ENCODE results near the gene SH3GL3. TPM values are rescaled to one million over a fixed set of nuclear protein-coding genes. Genes with fewer than 3 reads are reported as not detected.

SH3GL3 gene
- total and polyA plus RNA-seq, 2 of the 8 experiments (the other 6 are each of a cell fraction or from before 2014, with no cell fraction given), result 14.1 to 19.1 TPM

DNA sequence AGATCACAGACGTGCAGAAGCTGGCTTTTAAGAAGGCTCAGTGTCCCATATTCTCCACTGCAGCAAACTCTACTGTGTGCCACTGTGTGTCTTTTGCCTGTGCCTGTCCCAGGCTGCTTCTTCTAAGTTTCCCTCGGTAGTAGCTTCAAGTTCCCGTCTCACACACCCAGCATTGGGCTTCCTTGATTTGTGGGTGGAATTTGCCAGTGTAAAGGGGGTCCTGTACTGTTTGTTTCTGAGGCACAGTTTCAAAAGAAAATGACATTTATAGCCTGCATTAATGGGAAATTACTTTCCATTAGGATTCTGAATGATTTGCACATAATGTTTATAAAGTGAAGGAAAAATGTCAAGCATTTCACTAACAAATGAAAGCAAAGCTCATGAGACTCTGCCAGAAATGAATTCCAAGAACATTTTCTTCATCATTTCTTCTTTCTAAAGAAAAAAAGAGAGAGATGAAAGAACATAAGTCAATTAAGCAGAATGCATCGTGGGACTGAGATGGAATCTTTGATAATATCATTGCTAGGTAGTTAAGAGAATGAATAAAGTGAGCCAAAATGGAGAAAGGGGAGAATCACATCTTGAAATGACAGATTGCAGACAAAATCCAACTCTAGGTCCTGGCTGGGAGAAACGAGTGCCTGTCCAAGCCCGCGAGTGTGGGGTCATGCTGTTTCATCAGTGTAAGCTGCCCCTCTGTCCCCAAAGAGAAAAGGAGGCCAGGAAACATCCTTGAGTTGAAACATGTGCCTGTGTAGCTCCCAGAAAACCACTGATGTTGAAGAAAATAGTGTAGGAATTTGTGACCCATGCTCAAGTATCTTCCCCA, 158.2 kb downstream of the SH3GL3 start:
- Histone ChIP-seq H3K27ac (ENCODE audit: low read depth, low read length) (no peak overlapping the region), H3K18ac (ENCODE audit: extremely low read depth, low read length) (no peak overlapping the region), H3K4me1 (replicated peaks in 1 of 4; ENCODE audit: control insufficient read depth in 3 of 4, insufficient read depth in 4 of 4, low read length in 3 of 4) (no peaks in the 10 kb centered on the region), H2BK120ac (replicated peaks; ENCODE audit: low read depth, low read length) (no peak overlapping the region), H4K91ac (replicated peaks; ENCODE audit: insufficient read length, low read length) (no peak overlapping the region), H2BK12ac (ENCODE audit: low read depth, low read length) (no peak overlapping the region), H3K56ac (replicated peaks; ENCODE audit: insufficient read length, low read depth, low read length) (no peak overlapping the region), H2BK5ac (ENCODE audit: low read depth, low read length) (no peak overlapping the region), H3K27me3 (replicated peaks in 1 of 4; ENCODE audit: control insufficient read depth in 3 of 4, extremely low read depth in 1 of 4, insufficient read depth in 3 of 4, low read length in 3 of 4) (no peaks in the 10 kb centered on the region), H3K4ac (replicated peaks; ENCODE audit: insufficient read length, low read depth, low read length) (no peak overlapping the region), H3K9ac (replicated peaks in 1 of 4; ENCODE audit: extremely low read depth in 1 of 4, low read depth in 3 of 4, low read length in 3 of 4) (no peak overlapping the region), H3K36me3 (ENCODE audit: control insufficient read depth in 2 of 4, insufficient read depth in 4 of 4, low read length in 3 of 4) (no peaks in the 10 kb centered on the region), H3K9me3 (ENCODE audit: insufficient read depth in 2 of 2, low read depth in 1 of 2, low read length in 1 of 2) (no peaks in the 10 kb centered on the region), H2AFZ (ENCODE audit: low read length) (no peak overlapping the region), H3K4me3 (ENCODE audit: extremely low read depth in 1 of 4, insufficient read depth in 2 of 4, low read depth in 3 of 4, low read length in 4 of 4) (no peak overlapping the region), H4K20me1 (replicated peaks in 1 of 2; ENCODE audit: control insufficient read depth in 1 of 2, insufficient read depth in 2 of 2, low read length in 2 of 2) (no peaks in the 10 kb centered on the region), H2BK20ac (ENCODE audit: low read length) (no peak overlapping the region), H3K23me2 (ENCODE audit: low read depth, low read length) (no peaks in the 10 kb centered on the region), H4K8ac (ENCODE audit: extremely low read depth, insufficient read depth, low read length) (no peak overlapping the region), H3K23ac (ENCODE audit: insufficient read length) (no peak overlapping the region), H4K5ac (ENCODE audit: insufficient read length, low read depth, low read length) (no peak overlapping the region), H3K79me2 (ENCODE audit: control insufficient read depth in 1 of 2, insufficient read depth in 2 of 2, low read length in 2 of 2) (no peaks in the 10 kb centered on the region), H3K79me1 (ENCODE audit: low read depth, low read length) (no peaks in the 10 kb centered on the region), H3K14ac (ENCODE audit: insufficient read length) (no peak overlapping the region), H2AK5ac (ENCODE audit: low read depth, low read length) (no peak overlapping the region), H3K4me2 (ENCODE audit: insufficient read depth in 1 of 2, low read depth in 2 of 2, low read length in 2 of 2) (no peak overlapping the region), H2BK15ac (ENCODE audit: low read length) (no peak overlapping the region)
- CTCF ChIA-PET (ENCODE audit: partially characterized antibody), result no interaction called here
- no peak for FAIRE-seq
- WGBS, 2 experiments (ENCODE audit: extremely low coverage in 1 of 2, insufficient coverage in 1 of 2, insufficient read length in 1 of 2, insufficient replicate concordance in 2 of 2, low coverage in 1 of 2, low lambda C conversion rate in 2 of 2, missing lambda C conversion rate in 1 of 2), result 86% methylated on average over 7 of the region's 7 CpGs; no CpG with 5 or more reads in 1 of the 2 experiments
- POLR2A ChIA-PET (ENCODE audit: partially characterized antibody), result interaction anchor here (0.9 kb wide), 1 partner anchor 9 kb away, joined by 3 read pairs; no protein-coding TSS in a partner anchor
- peak in 1 of 2 experiments; percentile 23 for DNase-seq (ENCODE audit: low read depth in 1 of 2, low spot score in 2 of 2)
- TF ChIP-seq BRCA1 (IDR thresholded peaks at IDR 0.05; ENCODE audit: low read depth, low read length) (no peak), EP300 (IDR thresholded peaks at IDR 0.05; ENCODE audit: borderline replicate concordance in 1 of 2, low read depth in 2 of 2, low read length in 2 of 2) (no peak), YY1 (IDR thresholded peaks at IDR 0.05; ENCODE audit: low read depth, low read length) (no peak), SUZ12 (IDR thresholded peaks at IDR 0.05; ENCODE audit: low read length) (no peak), FOSL1 (IDR thresholded peaks at IDR 0.05; ENCODE audit: insufficient read depth, low read depth, low read length) (no peak), TAF7 (optimal IDR thresholded peaks at IDR 0.05; ENCODE audit: borderline replicate concordance, low read depth, low read length) (no peak), SAP30 (IDR thresholded peaks at IDR 0.05; ENCODE audit: insufficient read depth, insufficient replicate concordance, low read length) (no peak)
- TF ChIP-seq, protein P1, sequence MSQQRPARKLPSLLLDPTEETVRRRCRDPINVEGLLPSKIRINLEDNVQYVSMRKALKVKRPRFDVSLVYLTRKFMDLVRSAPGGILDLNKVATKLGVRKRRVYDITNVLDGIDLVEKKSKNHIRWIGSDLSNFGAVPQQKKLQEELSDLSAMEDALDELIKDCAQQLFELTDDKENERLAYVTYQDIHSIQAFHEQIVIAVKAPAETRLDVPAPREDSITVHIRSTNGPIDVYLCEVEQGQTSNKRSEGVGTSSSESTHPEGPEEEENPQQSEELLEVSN (IDR thresholded peaks at IDR 0.05), result no peak
- TF ChIP-seq, protein P2, sequence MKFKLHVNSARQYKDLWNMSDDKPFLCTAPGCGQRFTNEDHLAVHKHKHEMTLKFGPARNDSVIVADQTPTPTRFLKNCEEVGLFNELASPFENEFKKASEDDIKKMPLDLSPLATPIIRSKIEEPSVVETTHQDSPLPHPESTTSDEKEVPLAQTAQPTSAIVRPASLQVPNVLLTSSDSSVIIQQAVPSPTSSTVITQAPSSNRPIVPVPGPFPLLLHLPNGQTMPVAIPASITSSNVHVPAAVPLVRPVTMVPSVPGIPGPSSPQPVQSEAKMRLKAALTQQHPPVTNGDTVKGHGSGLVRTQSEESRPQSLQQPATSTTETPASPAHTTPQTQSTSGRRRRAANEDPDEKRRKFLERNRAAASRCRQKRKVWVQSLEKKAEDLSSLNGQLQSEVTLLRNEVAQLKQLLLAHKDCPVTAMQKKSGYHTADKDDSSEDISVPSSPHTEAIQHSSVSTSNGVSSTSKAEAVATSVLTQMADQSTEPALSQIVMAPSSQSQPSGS (IDR thresholded peaks at IDR 0.05; ENCODE audit: low read length), result no peak

All from H1 (cell line).